Stomach (tissue), 4 donors: Measurements from ENCODE around the gene SMAD2.

Experiments
- POLR2A ChIP-seq, 4 donors: fragments of 450-650 bp; IDR thresholded peaks; one replicate each; pipeline ENCODE4 v1.6.1; 2016; ENCODE audit warnings: antibody characterized with exemption in 4 of 4, control low read depth in 2 of 4, mild to moderate bottlenecking in 1 of 4, moderate library complexity in 1 of 4
- TF ChIP-seq, protein P1 (sequence below), 7 experiments: fragments of 450-650 bp in 4 of 7; fragments of 200-600 bp in 3 of 7; sonication (generic) in 3 of 7; IDR thresholded peaks; one replicate each; pipeline ENCODE4 v1.5.1; 2016 to 2019; ENCODE audit warnings: antibody characterized with exemption in 7 of 7, control low read depth in 2 of 7, mild to moderate bottlenecking in 1 of 7

DNA sequence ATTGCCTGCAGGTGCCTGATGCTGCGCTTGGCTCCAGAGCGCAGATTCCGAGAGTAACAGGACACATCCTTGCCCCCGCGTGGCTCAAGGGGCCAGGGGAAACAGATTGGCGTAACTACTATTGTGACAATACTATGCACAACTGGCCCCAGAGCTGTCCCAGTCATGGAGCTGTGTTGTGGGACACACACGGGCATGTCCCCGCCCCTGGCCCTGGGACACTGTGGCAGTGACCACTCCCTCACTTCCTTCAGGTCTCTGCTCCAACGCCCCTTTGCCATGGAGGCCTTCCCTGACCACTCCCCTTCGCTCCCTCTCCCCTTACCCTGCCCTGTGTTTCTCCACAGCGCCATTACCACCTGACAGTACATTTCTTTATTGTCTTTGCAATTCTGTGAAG, 132.1 kb downstream of the SMAD2 start:
- TF ChIP-seq, protein P1, sequence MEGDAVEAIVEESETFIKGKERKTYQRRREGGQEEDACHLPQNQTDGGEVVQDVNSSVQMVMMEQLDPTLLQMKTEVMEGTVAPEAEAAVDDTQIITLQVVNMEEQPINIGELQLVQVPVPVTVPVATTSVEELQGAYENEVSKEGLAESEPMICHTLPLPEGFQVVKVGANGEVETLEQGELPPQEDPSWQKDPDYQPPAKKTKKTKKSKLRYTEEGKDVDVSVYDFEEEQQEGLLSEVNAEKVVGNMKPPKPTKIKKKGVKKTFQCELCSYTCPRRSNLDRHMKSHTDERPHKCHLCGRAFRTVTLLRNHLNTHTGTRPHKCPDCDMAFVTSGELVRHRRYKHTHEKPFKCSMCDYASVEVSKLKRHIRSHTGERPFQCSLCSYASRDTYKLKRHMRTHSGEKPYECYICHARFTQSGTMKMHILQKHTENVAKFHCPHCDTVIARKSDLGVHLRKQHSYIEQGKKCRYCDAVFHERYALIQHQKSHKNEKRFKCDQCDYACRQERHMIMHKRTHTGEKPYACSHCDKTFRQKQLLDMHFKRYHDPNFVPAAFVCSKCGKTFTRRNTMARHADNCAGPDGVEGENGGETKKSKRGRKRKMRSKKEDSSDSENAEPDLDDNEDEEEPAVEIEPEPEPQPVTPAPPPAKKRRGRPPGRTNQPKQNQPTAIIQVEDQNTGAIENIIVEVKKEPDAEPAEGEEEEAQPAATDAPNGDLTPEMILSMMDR (IDR thresholded peaks at IDR 0.05): no peak
- no peak for TF ChIP-seq POLR2A (IDR thresholded peaks at IDR 0.05)
